ENCODE data around the gene MORN1.
"Not testable (repeated sequence)": the region's sequence is repeated elsewhere in the genome, so short reads cannot be mapped to it uniquely, and the experiment has no call there.

MORN1 gene

DNA sequence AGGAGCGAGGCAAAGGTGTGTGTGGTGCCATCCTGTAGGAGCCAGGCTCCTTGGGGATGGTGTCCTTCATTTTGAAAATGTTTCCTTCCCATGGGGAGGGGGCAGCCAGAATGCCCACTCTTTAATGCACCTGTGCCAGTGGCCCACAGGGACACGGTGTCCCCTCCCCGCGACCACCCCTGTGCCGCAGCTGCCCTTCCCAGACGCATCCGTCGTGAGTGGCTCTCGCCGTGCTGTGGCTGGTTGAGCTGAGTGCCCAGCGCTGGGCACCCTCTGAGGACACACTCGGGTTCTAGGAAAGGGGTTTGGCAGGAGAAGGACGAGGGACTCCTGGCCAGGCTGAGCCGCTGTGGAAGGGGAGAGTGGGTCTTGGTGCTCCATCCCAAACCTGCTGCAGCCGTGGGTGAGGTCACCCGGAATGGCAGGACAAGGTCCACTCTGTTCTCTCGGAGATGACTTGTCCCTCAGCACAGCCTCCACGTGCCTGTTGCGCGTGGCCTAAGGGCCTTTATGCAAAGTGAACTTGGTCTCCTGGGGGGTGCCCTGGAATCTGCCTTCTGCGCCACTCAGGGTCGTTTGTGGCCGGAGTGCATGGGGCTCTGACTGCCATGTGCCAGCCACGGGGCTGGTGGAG, 88.9 kb downstream of the MORN1 start:
- no peak for DNase-seq

DNA sequence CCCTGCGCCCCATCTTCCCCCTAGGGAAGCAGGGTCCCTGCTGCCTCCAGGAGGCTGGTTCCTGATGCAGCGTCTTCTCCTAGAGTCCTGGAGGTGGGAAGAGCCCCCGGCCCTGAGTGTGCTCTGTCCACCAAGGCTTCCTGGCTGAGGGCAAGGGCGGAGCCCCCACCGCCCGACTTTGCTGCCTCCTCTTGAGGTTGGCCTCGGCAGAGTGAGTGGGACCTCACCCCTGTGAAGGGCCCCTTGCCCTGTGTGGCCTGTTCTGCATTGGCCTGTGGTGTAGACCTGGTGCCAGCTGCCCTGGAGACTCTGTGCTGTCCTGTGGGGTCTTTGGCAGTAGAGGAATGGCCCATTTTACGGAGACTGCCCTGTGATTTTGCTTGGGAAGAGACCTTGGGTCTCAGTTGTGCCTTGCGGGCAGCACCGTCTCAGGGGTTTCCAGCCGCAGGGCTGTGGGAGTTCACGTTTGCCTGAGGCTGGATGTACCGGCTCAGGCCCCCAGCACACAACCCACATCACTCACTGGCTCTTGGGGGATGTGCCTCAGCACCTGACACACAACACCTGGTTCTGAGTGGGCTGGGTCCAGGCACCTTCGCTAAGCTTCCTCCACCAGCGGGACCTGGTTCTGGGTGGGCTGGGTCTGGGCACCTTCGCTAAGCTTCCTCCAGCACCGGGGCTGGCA, 89.6 kb downstream of the MORN1 start:
- DNase-seq: no peak

DNA sequence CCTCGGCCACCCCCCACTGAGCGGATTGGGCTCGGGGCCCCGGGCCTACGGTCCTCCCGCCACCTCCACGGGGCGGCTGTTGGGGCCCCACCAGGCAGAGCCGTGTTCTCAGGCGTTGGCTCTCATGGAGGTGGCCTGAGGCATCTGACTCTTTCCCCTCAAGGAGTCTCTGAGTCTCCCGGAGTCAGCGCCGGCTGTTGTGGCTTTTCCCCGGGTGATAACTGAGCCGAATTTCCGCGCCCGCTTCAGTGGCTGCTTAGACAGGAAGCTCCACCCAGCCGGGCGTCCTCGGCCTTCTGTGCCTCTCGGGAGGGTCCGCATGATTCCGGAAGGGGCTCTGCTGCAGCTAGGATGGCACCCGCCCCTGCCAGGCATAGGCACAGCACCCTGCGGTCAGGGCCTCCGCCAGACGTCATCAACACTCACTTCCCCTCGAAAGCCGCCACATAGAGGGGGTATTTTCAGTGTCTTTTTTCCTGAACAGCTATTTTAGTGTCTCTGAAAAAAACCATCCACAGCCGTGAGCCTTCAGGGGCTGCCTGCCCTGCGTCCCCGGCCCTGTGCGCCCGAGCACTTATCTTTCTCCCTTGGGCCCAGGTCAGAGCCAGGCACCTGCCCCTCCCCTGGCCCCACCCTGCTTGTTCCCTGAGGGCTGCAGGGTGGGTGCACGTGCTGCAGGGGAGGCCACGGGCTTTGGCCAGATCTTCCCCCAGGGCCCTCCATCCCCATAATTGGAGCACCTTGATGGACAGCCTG, 90.3 kb downstream of the MORN1 start:
- DNase-seq: peak; percentile 97

DNA sequence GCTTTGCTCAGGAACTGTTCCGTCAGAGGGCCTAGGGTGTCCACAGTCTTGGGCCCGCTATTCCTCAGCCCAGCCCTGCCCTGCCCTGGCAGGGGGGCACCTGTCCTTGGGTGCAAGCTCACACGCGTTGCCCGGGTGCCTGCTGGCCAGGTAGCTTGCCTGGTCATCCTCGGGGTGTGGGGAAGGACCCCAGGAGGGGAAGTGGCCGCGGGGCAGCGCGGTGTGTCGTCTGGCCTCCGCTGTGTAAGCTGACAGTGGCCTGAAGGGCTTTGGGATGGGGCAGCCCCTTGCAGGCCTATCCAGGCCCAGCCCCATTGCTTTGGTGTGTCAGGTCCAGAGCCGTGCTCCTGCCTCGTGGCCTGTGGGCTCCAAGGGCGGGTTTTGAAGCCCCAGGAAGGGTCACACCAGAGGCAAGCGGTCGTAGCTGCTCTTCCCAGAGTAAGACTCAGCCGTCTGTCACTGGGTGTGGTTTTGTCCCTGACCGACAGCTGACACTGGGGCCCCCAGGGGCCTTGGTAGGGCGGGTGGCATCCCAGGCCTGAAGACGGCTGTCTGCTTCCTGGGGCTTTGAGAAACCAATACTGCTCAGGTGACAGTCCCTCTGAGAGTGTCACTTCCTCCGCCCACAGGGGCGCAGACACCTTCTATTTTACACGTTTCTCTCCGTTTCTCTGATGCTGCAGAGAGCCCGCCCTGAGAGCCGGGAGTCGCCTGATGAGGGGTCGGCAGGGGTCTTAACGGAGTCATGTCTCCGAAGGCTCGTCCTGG, 91.2 kb downstream of the MORN1 start:
- peak; percentile 71 for DNase-seq

DNA sequence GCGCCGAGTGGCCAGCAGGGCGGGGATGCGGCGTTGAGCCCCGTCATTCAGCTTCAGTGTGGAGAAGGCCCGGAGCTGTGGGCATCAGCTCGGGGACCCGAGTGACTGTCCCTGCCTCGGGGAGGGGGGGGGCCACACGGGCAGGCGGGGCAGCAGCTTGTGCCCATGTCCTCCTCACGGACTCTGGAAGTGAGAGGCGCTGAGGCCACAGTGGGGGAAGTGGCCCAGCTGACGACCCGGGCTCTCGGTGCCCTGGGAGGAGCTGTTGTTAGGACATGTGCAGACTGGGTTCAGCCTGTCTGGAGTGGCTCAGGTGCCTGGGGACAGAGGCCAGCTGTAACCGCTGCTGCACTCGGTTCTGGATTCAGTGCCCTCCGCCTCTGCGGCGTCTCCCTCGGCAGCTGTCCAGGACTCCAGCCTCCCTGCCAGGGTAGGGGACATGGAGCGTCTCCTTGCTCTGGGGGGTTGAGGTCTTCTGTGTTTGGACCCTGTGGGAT, 92.2 kb downstream of the MORN1 start:
- peak; percentile 41 for DNase-seq

DNA sequence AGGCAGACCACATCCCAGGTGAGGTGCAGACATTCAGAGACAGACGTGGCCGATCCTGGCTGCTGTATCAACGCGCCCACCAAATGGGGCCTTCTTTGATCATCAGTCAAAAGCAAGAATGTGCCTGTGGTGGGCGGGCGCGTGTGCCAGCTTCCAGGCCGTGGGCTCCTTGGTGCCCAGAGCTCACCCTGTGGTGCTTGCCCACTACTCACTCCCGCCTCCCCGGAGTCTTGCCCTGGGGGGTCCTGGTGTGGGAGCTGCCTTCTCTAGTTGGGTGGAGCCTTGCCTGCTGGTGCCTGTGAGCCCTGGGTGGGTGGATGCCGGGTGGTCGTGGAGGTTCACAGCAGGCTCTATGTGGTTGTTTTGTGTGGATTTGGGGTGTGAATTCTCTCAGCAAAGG, 92.7 kb downstream of the MORN1 start:
- DNase-seq: no peak

DNA sequence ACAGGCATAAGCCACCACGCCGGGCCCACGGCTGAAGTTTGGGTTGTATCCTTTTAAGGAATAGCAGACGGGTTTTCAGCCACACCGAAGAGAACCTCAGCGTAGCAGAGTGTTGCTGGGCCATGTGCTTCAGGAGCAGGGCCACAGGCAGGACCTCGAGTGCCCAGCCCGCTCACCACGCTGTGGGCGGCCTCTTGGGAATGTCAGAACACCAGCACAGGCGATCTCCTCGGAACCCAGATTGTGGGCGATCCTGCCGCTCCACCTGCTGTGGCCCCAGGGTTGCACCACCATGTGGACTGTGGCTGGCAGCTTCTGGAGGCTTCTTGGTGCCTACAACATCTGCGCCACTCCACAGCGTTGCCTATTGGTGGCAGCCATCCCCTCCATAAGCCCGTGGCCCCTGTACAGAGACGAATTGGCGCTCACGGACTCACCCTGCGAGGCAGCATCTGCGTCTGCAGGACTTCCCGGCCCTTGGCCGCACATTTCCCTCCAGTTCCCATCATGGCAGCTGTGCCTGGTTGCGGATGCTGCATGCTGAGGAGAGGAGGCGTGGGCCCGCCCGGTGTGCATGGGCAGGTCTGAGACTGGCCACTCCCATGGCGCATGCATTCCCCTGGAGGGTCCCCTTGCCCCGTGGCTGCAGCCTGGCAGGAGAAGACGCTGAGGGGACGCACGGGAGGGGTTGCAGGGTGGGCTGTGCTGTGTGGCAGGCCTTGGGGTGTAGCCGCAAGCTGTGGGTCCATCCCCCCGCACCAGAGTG, 93.9 kb downstream of the MORN1 start:
- DNase-seq: no peak

DNA sequence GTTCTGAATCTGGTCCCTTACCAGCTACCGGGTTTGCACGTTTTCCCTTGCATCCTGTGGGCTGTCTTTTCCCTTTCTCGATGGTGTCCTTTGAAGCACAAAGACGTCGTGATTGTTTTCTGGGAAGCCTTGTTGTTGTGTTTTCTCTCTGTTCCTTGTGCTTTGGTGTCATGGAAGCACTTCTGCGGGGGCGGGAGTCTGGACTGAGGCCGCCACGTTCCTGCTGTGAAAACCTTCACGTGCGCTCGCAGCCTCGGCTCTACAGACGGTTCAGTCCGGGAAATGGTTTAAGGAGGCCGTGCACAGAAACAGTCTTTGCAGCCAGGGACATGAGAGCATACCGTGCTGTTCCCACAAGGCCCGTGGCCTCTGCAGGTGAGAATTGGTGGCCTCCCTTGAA, 94.7 kb downstream of the MORN1 start:
- DNase-seq: no peak

DNA sequence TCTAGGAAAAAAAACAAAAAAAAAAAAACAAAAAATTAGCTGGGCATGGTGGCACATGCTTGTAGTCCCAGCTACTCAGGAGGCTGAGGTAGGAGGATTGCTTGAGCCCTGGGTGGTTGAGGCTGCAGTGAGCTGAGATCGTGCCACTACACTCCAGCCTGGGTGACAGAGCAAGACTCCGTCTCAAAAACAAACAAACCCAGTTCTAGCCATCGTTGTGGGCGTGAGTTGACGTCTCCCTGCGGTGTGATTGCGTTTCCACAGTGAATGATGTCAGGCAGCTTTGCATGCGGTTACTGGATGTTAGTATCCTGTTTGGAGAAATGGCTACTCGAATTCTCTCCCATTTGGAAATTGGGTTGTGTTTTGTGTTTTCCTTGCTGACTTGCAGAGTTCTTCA, 95.1 kb downstream of the MORN1 start:
- not testable (repeated sequence) for DNase-seq

DNA sequence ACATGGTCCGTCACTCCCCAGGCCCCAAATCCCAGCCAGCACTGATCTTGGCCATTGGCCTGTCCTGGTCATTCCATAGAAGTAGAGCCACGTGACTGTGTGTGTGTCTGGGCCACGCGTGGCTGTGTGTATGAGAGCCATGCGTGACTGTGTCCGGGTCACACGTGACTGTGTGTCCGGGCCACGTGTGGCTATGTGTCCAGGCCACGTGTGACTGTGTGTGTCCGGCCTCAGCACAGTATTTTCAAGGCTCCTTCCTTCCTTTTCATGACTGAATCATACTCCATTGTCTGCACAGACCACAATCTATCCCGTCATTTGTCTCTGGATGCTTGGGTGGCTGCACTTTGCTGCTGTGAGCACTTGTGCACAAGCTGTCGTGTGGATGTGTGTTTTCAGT, 95.8 kb downstream of the MORN1 start:
- DNase-seq: no peak

DNA sequence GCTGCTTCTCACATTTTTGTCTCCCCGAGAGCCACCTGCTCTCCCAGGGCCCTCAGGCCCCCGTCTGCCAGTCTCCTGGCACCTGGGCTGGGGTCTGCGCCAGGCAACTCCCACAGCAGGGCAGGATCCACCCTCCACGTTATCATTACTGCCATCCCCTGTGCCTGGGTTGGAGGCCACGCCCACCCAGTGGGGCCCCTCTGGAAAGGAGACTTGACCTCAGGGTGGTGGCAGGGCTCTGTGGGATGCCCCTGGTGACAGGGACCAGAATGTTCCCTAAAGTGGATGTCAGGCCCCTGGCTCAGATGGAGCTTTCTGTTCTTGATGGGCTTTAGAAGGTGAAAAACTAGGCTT, 96.7 kb downstream of the MORN1 start:
- DNase-seq: no peak

DNA sequence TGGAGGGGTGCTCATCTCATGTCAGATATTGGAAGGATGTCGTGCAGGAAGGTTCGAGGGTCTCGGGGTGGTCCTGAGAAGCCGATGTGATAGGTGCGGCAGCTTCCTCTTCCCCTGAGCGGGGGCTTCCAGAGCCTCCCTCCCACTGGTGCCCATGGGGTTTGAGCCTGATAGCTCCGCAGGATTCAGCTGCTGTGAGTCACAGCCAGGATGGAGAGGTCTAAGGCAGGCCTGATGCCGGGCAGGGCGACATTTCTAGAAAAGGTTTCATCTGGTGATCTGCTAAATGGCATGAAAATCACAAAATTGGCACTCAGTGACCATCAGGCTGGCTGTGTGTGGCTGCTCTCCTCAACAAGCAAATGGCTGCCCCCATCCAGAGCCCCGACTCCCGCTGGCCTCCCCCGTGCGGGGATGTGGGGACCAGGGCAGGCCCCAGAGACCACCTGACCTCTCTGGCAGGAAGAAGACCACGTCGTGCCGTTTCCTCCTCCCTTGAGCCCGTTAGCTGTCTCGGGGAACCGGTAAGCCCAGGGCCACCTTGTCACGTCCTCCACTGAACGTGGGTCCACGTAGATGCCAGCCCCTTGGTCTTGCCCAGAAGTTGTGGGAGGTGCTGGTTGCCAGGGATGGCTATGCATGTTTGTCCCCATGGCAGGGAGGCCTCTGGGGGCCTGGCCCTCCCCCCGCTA, 97.2 kb downstream of the MORN1 start:
- DNase-seq: no peak

DNA sequence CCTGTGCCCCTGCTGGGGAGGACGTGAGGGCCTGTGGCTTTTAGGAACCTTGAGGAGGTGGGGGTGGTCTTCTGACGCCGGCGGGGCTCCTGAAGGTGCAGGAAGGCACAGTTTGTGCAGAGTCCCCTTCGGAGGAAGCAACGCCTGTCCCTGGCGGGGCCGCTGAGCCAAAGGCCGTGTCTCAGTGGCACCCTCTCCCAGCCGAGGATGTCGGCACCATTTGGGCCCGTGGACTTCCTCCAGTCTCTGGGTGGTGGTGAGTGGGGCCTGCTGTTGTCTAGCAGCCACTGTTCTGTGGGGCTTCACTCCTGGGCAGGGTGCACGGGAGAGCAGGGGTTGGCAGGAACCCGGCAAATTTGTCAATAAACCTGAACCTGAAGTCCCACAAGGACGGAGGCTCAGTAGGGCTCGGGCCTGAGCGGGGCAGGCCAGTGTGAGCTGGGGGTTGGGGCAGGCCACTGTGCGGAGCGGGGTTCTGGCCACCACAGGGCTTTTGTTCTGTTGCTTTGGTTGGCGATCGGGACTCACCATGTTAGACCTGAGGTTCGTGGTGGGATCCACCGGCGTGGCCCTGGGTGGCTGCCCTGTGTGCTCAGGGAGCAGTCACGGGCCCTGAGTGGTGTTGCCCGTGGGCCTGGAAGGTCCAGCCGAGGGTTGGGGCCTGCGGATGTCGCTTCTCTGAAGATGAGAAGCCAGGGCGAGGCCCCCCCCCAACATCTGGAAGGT, 98.5 kb downstream of the MORN1 start:
- DNase-seq: no peak

DNA sequence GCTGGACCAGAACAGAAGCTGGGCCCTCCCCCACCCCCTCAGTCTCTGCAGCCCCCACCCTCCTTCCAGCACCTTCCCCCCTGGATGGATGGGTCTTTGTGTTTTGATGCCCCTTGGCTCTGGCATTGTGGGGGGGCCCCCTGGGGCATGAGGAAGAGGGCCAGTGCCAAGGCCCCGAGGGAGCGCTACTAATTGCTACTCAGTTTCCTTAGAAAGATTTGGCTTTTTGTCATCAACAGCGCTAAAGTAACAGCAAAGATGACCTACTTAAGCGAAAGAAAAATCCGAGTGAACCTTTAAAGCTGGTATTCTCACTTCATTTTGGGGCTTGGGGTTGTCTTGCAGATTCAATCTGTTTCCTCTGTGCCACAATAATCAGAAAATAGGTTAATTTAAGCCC, 99.8 kb downstream of the MORN1 start:
- no peak for DNase-seq

DNA sequence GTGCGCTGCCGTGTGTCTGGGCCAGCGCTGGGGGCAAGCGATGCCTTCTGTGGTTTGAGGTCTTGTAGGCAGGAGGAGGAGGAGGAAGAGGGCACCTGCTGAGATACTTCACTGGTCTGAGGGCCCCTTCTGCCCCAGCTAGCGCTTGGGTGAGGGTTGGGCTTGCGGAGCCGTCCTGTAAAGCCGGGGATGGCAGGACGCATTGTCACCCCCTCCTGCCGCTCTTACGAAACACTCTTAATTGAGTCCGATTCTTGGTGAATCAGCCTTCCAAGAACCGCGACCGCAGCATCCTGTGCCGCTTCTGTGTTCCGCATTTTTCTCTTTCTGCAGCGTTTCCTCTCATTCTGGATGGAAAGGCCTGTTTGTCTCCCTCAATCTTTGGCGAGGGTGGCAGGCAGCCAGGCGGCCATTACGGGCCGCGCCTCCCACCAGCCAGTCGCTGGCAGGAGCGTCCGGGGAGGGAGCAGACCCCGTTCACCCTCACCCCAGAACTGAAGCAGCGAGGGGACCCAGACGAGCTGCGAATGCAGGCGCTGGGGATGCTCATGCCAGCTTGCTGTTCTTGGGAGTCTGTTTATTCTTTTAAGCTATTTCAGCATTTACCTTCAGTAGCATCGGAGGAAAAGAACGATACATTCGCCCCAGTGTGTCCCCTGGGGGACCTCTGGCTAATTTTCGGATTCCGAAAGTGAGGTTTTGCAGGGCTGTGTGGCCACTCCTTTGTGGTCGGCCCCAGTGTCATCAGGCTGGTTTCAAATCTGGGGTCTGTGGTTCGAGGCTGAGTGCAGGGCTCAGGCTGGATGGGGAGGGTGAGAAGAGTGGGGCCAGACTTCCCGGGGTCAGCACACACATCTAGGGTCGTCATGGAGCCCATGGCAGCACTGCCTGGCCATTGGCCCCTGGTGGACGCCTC, 100.5 kb downstream of the MORN1 start:
- peak; percentile 100 for DNase-seq

DNA sequence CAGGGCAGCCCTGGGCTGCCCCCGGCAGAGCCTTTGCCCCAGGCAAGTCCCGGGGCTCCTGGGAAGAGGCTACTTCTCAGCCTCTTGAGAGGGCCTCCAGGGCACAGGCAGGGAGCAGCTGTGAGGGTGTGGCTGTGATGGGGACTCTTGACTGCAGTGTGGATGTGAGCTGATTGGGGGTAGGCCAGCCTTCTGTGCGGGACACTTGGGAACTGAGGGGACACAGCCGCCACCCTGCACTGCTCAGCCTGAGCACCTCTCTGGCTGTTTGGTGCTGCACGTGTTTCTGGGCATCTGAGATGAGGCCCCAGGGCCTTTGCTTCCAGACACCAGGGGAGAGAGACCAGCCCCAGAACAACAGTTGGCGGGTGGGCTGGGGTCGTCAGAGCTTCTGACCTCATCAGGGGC, 101.2 kb downstream of the MORN1 start:
- DNase-seq: no peak

DNA sequence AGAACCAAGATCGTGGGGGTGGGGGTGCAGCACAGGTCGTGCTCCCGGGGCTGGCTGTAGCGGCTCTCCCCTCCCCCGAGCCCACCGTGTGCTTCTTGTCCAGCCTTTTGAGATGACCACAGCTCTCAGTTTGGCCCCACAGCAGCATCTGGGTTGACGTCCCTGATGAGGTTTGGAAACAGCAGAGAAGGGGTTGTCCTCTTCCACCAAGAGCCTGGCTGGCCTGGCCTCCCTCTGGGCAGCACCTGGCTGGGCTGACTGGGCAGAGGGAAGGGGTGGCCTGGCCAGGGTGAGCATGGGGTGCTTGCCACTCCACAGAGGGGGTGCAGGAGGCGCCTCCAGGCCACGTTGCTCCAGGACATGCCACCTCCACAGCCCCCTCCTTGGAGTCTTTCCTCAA, 101.7 kb downstream of the MORN1 start:
- DNase-seq: no peak

DNA sequence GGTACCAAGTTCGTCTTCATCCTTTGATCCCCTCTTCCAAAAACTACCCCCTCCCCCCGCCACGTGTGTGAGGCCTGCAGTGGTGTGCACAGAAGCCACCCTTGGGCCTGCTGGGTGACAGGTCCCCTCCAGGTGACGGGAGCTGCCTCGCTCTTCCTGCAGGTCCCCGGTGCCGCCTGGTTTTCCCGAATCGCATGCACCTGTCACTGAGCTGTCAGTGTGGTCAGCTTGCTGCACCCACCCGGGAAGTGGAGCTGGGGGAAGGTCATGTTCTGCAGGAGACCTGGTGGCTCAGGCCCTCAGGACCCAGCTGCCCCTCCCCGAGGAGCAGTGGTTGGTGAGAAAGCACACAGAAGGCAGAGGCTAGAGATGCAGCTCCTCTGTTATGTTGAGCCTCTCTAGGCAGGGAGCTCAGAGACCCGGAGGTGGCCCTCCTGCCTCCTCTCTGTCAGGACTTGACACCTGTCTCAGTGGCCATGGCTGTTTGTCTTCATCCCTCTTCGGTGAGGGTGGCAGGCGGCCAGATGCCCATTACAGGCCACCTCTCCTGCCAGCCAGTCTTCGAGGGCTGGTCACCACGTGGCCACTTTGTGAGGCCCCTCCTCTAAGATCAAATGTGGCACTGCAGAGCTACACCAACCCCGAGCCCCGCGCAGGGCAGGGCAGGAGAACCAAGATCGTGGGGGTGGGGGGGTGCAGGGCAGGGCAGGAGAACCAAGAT, 102.4 kb downstream of the MORN1 start:
- no peak for DNase-seq

DNA sequence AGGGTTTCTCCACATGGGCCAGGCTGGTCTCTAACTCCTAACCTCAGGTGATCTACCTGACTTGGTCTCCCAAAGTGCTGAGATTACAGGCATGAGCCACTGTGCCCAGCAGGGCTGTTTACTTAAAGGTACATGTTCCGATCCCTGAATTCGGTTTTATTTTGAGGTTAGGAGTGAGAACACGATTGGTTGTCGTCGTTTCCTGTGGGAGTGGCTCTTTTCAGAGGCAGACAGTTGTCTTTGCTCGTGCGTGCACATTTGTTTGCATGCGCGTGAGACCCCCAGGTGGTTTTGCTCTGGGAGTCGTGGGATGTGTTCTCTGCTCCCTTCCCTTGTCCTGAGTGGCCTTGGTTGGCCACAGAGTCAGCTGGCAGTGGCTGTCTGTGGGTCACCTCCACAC, 103.0 kb downstream of the MORN1 start:
- no peak for DNase-seq
